ENCODE data around the gene ADAM11.
"Not testable (repeated sequence)": the region's sequence is repeated elsewhere in the genome, so short reads cannot be mapped to it uniquely, and the experiment has no call there.

- TF ChIP-seq ZNF274 (IDR thresholded peaks at IDR 0.05; ENCODE audit: low read depth, low read length); YY1 (IDR thresholded peaks at IDR 0.05; ENCODE audit: insufficient read depth, insufficient read length); SUZ12 (IDR thresholded peaks at IDR 0.05; ENCODE audit: extremely low read depth, insufficient read depth, insufficient read length): not testable (repeated sequence)
Observed at GRCh38 chr17:44755180-44755579, 3.6 kb upstream of the ADAM11 start.
